Stomach (tissue), 9 donors: ENCODE results near the gene NTPCR. TPM values are rescaled to one million over a fixed set of nuclear protein-coding genes. Genes with fewer than 3 reads are reported as not detected.
"Not testable (repeated sequence)": the region's sequence is repeated elsewhere in the genome, so short reads cannot be mapped to it uniquely, and the experiment has no call there.

ENCODE experiments used
- DNase-seq, 2 donors: peaks; one replicate each; pipeline versions ENCODE4 v3.0.0 to v3.0.0-alpha.2; 2013 to 2019
- H3K27ac ChIP-seq, 5 donors: fragments of 200-600 bp in 4 of 5; sonication (generic) in 4 of 5; one replicate each; pipeline ENCODE4 v1.5.1; 2013 to 2019; ENCODE audit warnings: mild to moderate bottlenecking in 1 of 5, moderate library complexity in 1 of 5
- H3K27me3 ChIP-seq, 3 donors: fragments of 200-600 bp; sonication (generic); one replicate each; pipeline ENCODE4 v1.5.1; 2017 to 2019; ENCODE audit warnings: mixed run types in 1 of 3
- H3K36me3 ChIP-seq, 4 donors: fragments of 200-600 bp; sonication (generic); 1 replicate in 3 of 4; 2 replicates in 1 of 4; pipeline ENCODE4 v1.5.1; 2016 to 2019
- H3K4me1 ChIP-seq, 4 donors: fragments of 200-600 bp; sonication (generic); one replicate each; pipeline ENCODE4 v1.5.1; 2016 to 2019
- H3K4me3 ChIP-seq, 4 donors: fragments of 200-600 bp; sonication (generic) in 3 of 4; one replicate each; pipeline ENCODE4 v1.5.1; 2016 to 2019; ENCODE audit warnings: mild to moderate bottlenecking in 1 of 4
- H3K9me3 ChIP-seq, 4 donors: fragments of 200-600 bp; sonication (generic); one replicate each; pipeline ENCODE4 v1.5.1; 2016 to 2019
- CTCF ChIP-seq, 7 experiments: fragments of 450-650 bp in 4 of 7; fragments of 200-600 bp in 3 of 7; sonication (generic) in 3 of 7; IDR thresholded peaks; one replicate each; pipeline ENCODE4 v1.5.1; 2016 to 2019; ENCODE audit warnings: antibody characterized with exemption in 7 of 7, control low read depth in 2 of 7, mild to moderate bottlenecking in 1 of 7
- EP300 ChIP-seq: sonication (generic); formaldehyde crosslinking; IDR thresholded peaks from one replicate; pipeline ENCODE4 v1.6.1; 2017; ENCODE audit warnings: antibody characterized with exemption
- POLR2A ChIP-seq, 4 donors: fragments of 450-650 bp; IDR thresholded peaks; one replicate each; pipeline ENCODE4 v1.6.1; 2016; ENCODE audit warnings: antibody characterized with exemption in 4 of 4, control low read depth in 2 of 4, mild to moderate bottlenecking in 1 of 4, moderate library complexity in 1 of 4
- POLR2AphosphoS5 ChIP-seq, 3 donors: sonication (generic); formaldehyde crosslinking; IDR thresholded peaks; one replicate each; pipeline ENCODE4 v1.6.1; 2016; ENCODE audit warnings: antibody characterized with exemption in 3 of 3
- WGBS, 5 donors: extraction: QIAGEN DNeasy Blood & Tissue Kit in 3 of 5; methylation state at CpG; one replicate each; pipeline versions ENCODE4 v1.1.5 to v1.1.7; 2013 to 2018; 5-methylcytosine and 5-hydroxymethylcytosine counted together
- intact Hi-C: fragments of 100-400 bp; cut with DNase I; formaldehyde crosslinking; loops from one replicate; pipeline ENCODE4 v1.15.1; 2023; ENCODE audit warnings: low total_unique reads
- polyA plus RNA-seq, 3 donors: library from polyadenylated mRNA; stranded (reverse); fragments of 200-250 nt; gene quantifications; one replicate each; pipeline ENCODE4 v1.2.3, GENCODE V29; 2013
- total RNA-seq, 5 donors: library from RNA; depleted of rRNA; stranded (reverse); fragments of >200 nt; gene quantifications; one replicate each; pipeline versions ENCODE4 v1.1.0 to v1.2.3, GENCODE V29; 2014 to 2016
- donor health status: healthy with polysubstance abuse.
- donor health status: Bipolar disorder and iron deficiency.
- donor health status: healthy.

The NTPCR gene
- total and polyA plus RNA-seq, 8 donors = 14.9 to 56.3 (median 43.1) TPM

GRCh38 chr1:232912845-232913580, 37.4 kb upstream of the NTPCR start:
- no peak for DNase-seq
- Histone ChIP-seq H3K27ac (no peak overlapping the region), H3K4me1 (no peaks in the 10 kb centered on the region), H3K36me3 (no peaks in the 10 kb centered on the region), H3K9me3 (no peaks in the 10 kb centered on the region), H3K27me3 (no peaks in the 10 kb centered on the region), H3K4me3 (no peak overlapping the region)
- intact Hi-C loops = no loop called here
- 62 to 76% (median 73%) methylated on average over 3 of the region's 3 CpGs for WGBS, 5 donors
- TF ChIP-seq POLR2A (IDR thresholded peaks at IDR 0.05) (no peak), POLR2AphosphoS5 (IDR thresholded peaks at IDR 0.05) (no peak), CTCF (IDR thresholded peaks at IDR 0.05) (no peak), EP300 (no peak)

- intact Hi-C loops, H3K4me3 ChIP-seq, H3K27me3 ChIP-seq, DNase-seq, H3K27ac ChIP-seq, H3K36me3 ChIP-seq, H3K9me3 ChIP-seq, H3K4me1 ChIP-seq: not testable (repeated sequence)
- WGBS, 5 donors = 74 to 82% (median 77%) methylated on average over 2 of the region's 2 CpGs
These were observed 36.1 kb upstream of the NTPCR start for GRCh38 chr1:232914271-232914670.

- Histone ChIP-seq H3K27ac (no peak overlapping the region), H3K9me3 (no peaks in the 10 kb centered on the region), H3K4me1 (no peaks in the 10 kb centered on the region), H3K36me3 (no peaks in the 10 kb centered on the region), H3K4me3 (no peak overlapping the region), H3K27me3 (no peaks in the 10 kb centered on the region)
- WGBS, 5 donors = 73 to 90% (median 87%) methylated on average over 4 of the region's 4 CpGs
- no peak for DNase-seq
- no peak for TF ChIP-seq EP300
- no peak for TF ChIP-seq CTCF (IDR thresholded peaks at IDR 0.05)
- TF ChIP-seq POLR2AphosphoS5 (IDR thresholded peaks at IDR 0.05) = no peak
- no peak for TF ChIP-seq POLR2A (IDR thresholded peaks at IDR 0.05)
- intact Hi-C loops = no loop called here
These were observed 35.2 kb upstream of the NTPCR start for GRCh38 chr1:232915212-232915611.

GRCh38 chr1:232917053-232917452, 33.4 kb upstream of the NTPCR start:
- no peak for TF ChIP-seq POLR2AphosphoS5 (IDR thresholded peaks at IDR 0.05)
- no peak for TF ChIP-seq EP300
- TF ChIP-seq CTCF (IDR thresholded peaks at IDR 0.05) = no peak
- no peak for TF ChIP-seq POLR2A (IDR thresholded peaks at IDR 0.05)
- DNase-seq = no peak
- no peak overlapping the region for H3K27ac ChIP-seq
- H3K36me3 ChIP-seq = no peaks in the 10 kb centered on the region
- no peaks in the 10 kb centered on the region for H3K27me3 ChIP-seq
- H3K4me3 ChIP-seq = no peak overlapping the region
- intact Hi-C loops = no loop called here
- no peaks in the 10 kb centered on the region for H3K9me3 ChIP-seq
- no peaks in the 10 kb centered on the region for H3K4me1 ChIP-seq
- WGBS, 5 donors = 79 to 91% (median 85%) methylated on average over 3 of the region's 3 CpGs

- TF ChIP-seq POLR2AphosphoS5 (IDR thresholded peaks at IDR 0.05) (no peak), CTCF (IDR thresholded peaks at IDR 0.05) (no peak), EP300 (no peak), POLR2A (IDR thresholded peaks at IDR 0.05) (no peak)
- Histone ChIP-seq H3K4me1 (no peaks in the 10 kb centered on the region), H3K27me3 (no peaks in the 10 kb centered on the region), H3K9me3 (no peaks in the 10 kb centered on the region), H3K36me3 (no peaks in the 10 kb centered on the region), H3K27ac (no peak overlapping the region), H3K4me3 (no peak overlapping the region)
- intact Hi-C loops = no loop called here
- WGBS, 5 donors = 46 to 94% (median 73%) methylated on average over 2 of the region's 2 CpGs
- no peak for DNase-seq
These were observed 29.0 kb upstream of the NTPCR start for GRCh38 chr1:232921381-232921780.
